ENCODE results near the gene PFKP. TPM values are rescaled to one million over a fixed set of nuclear protein-coding genes. Genes with fewer than 3 reads are reported as not detected.

PFKP gene
- total RNA-seq, 4 donors from 2014 or later = 22.9 to 74.5 (median 43.8) TPM

GRCh38 chr10:3150961-3151360 is 83.6 kb downstream of the PFKP start:
- Histone ChIP-seq H3K9me3 (no peaks in the 10 kb centered on the region), H3K27me3 (no peaks in the 10 kb centered on the region), H3K36me3 (no peaks in the 10 kb centered on the region), H3K4me3 (no peak overlapping the region), H3K27ac (no peak overlapping the region), H3K4me1 (no peaks in the 10 kb centered on the region)
- TF ChIP-seq POLR2A (IDR thresholded peaks at IDR 0.05) (no peak), CTCF (IDR thresholded peaks at IDR 0.05) (no peak)
- no peak for DNase-seq
- intact Hi-C loops (cut with DNase I; ENCODE audit: low total_unique reads) = no loop called here

GRCh38 chr10:3151889-3152565 is 84.7 kb downstream of the PFKP start:
- Histone ChIP-seq H3K27me3 (no peaks in the 10 kb centered on the region), H3K36me3 (no peaks in the 10 kb centered on the region), H3K4me3 (no peak overlapping the region), H3K4me1 (no peaks in the 10 kb centered on the region), H3K9me3 (no peaks in the 10 kb centered on the region), H3K27ac (no peak overlapping the region)
- TF ChIP-seq CTCF (IDR thresholded peaks at IDR 0.05) (no peak), POLR2A (IDR thresholded peaks at IDR 0.05) (no peak)
- intact Hi-C loops (cut with DNase I; ENCODE audit: low total_unique reads) = no loop called here
- no peak for DNase-seq

GRCh38 chr10:3152566-3152935 is 85.2 kb downstream of the PFKP start:
- no peak overlapping the region for H3K4me3 ChIP-seq
- no peak for DNase-seq
- no peaks in the 10 kb centered on the region for H3K4me1 ChIP-seq
- no peaks in the 10 kb centered on the region for H3K36me3 ChIP-seq
- no peaks in the 10 kb centered on the region for H3K27me3 ChIP-seq
- H3K27ac ChIP-seq = no peak overlapping the region
- TF ChIP-seq POLR2A (IDR thresholded peaks at IDR 0.05) (no peak), CTCF (IDR thresholded peaks at IDR 0.05) (no peak)
- intact Hi-C loops (cut with DNase I; ENCODE audit: low total_unique reads) = no loop called here
- H3K9me3 ChIP-seq = no peaks in the 10 kb centered on the region

GRCh38 chr10:3154666-3155065 is 87.3 kb downstream of the PFKP start:
- H3K27ac ChIP-seq = no peak overlapping the region
- H3K4me1 ChIP-seq = no peaks in the 10 kb centered on the region
- intact Hi-C loops (cut with DNase I; ENCODE audit: low total_unique reads) = no loop called here
- no peak overlapping the region for H3K4me3 ChIP-seq
- H3K36me3 ChIP-seq = no peaks in the 10 kb centered on the region
- no peaks in the 10 kb centered on the region for H3K9me3 ChIP-seq
- no peak for DNase-seq
- H3K27me3 ChIP-seq = no peaks in the 10 kb centered on the region
- TF ChIP-seq POLR2A (IDR thresholded peaks at IDR 0.05) = no peak
- no peak for TF ChIP-seq CTCF (IDR thresholded peaks at IDR 0.05)

GRCh38 chr10:3159152-3159551 is 91.8 kb downstream of the PFKP start:
- TF ChIP-seq CTCF (IDR thresholded peaks at IDR 0.05) = no peak
- TF ChIP-seq POLR2A (IDR thresholded peaks at IDR 0.05) = no peak
- Histone ChIP-seq H3K27me3 (no peaks in the 10 kb centered on the region), H3K27ac (no peak overlapping the region), H3K9me3 (no peaks in the 10 kb centered on the region), H3K4me1 (no peaks in the 10 kb centered on the region), H3K36me3 (no peaks in the 10 kb centered on the region), H3K4me3 (no peak overlapping the region)
- intact Hi-C loops (cut with DNase I; ENCODE audit: low total_unique reads) = no loop called here
- no peak for DNase-seq
